SU-DHL-6 (cell line): ENCODE measurements around the gene SLC4A7.

Experiments
- H2AFZ ChIP-seq: fragments of 200-600 bp; sonication (generic); 2 replicates; pipeline ENCODE4 v1.6.1; 2014; ENCODE audit warnings: low read depth, mild to moderate bottlenecking, moderate library complexity, mixed read lengths, antibody characterized with exemption, low read length; ENCODE audit not compliant: severe bottlenecking
- H3F3A ChIP-seq: fragments of 200-600 bp; shearing (Covaris generic); 2 replicates; pipeline ENCODE4 v1.6.0; 2016; ENCODE audit warnings: antibody characterized with exemption, mild to moderate bottlenecking; ENCODE audit not compliant: insufficient read depth
- H3K27ac ChIP-seq: fragments of 200-600 bp; sonication (generic); 2 replicates; pipeline ENCODE4 v1.5.1; 2016; ENCODE audit warnings: low read depth, mild to moderate bottlenecking, low read length, moderate library complexity, mixed read lengths
- H3K27me3 ChIP-seq: fragments of 200-600 bp; sonication (generic), shearing (Covaris generic); 2 replicates; pipeline ENCODE4 v1.6.0; 2014; ENCODE audit warnings: mild to moderate bottlenecking, low read length
- H3K36me3 ChIP-seq: fragments of 200-600 bp; sonication (generic); 2 replicates; pipeline ENCODE4 v1.6.1; 2014; ENCODE audit warnings: mild to moderate bottlenecking, low read length, mixed read lengths
- H3K4me2 ChIP-seq: fragments of 300-600, 200-600 bp; shearing (Covaris generic), sonication (generic); 2 replicates; pipeline ENCODE4 v1.6.0; 2014; ENCODE audit warnings: low read length, low read depth, mild to moderate bottlenecking; ENCODE audit not compliant: poor library complexity, severe bottlenecking
- H3K4me3 ChIP-seq: fragments of 200-600 bp; sonication (generic); 2 replicates; pipeline ENCODE4 v1.5.1; 2014; ENCODE audit warnings: antibody characterized with exemption, low read length, mild to moderate bottlenecking, mixed read lengths; ENCODE audit not compliant: insufficient read depth, poor library complexity, severe bottlenecking
- H3K79me2 ChIP-seq: fragments of 200-600 bp; sonication (generic); 2 replicates; pipeline ENCODE4 v1.6.1; 2014; ENCODE audit warnings: mild to moderate bottlenecking, low read length, moderate library complexity; ENCODE audit not compliant: insufficient read depth
- H3K9ac ChIP-seq: fragments of 200-600 bp; sonication (generic); 2 replicates; pipeline ENCODE4 v1.7.0; 2014; ENCODE audit warnings: mild to moderate bottlenecking, low read length
- H3K9me2 ChIP-seq: fragments of 200-600 bp; sonication (generic); replicated peaks from 2 replicates; pipeline ENCODE4 v1.6.1; 2014; ENCODE audit warnings: low read length; ENCODE audit not compliant: insufficient read depth
- H3K9me3 ChIP-seq: fragments of 200-600 bp; sonication (generic); 2 replicates; pipeline ENCODE4 v1.6.1; 2014; ENCODE audit warnings: low read length, mixed read lengths; ENCODE audit not compliant: insufficient read depth
- H4K20me1 ChIP-seq: fragments of 200-600 bp; sonication (generic); 2 replicates; pipeline ENCODE4 v1.6.1; 2014; ENCODE audit warnings: low read depth, mild to moderate bottlenecking, antibody characterized with exemption, low read length, moderate library complexity, mixed read lengths
- CTCF ChIP-seq: fragments of 200-600 bp; sonication (generic); IDR thresholded peaks from one replicate; pipeline ENCODE4 v1.5.1; 2017; ENCODE audit warnings: antibody characterized with exemption, mild to moderate bottlenecking, low read length, moderate library complexity; ENCODE audit not compliant: insufficient read depth, poor library complexity, severe bottlenecking
- EZH2phosphoT487 ChIP-seq: fragments of 200-600 bp; sonication (generic), shearing (Covaris generic); conservative IDR thresholded peaks from 2 replicates; pipeline ENCODE4 v1.6.1; 2018; ENCODE audit warnings: mild to moderate bottlenecking, antibody characterized with exemption, low read length, moderate library complexity, mixed read lengths

Gene SLC4A7

GRCh38 chr3:27324686-27325085 is 159.5 kb downstream of the SLC4A7 start:
- no peaks in the 10 kb centered on the region for H3K27me3 ChIP-seq
- no peak overlapping the region for H3K9ac ChIP-seq
- TF ChIP-seq CTCF (no peak), EZH2phosphoT487 (no peak)
- H3K36me3 ChIP-seq, result no peaks in the 10 kb centered on the region
- no peaks in the 10 kb centered on the region for H3F3A ChIP-seq
- no peak overlapping the region for H3K4me3 ChIP-seq
- H3K9me2 ChIP-seq, result no peaks in the 10 kb centered on the region
- H3K9me3 ChIP-seq, result no peaks in the 10 kb centered on the region
- no peak overlapping the region for H3K27ac ChIP-seq
- no peak overlapping the region for H3K4me2 ChIP-seq
- H2AFZ ChIP-seq, result no peak overlapping the region
- H3K79me2 ChIP-seq, result no peaks in the 10 kb centered on the region
- H4K20me1 ChIP-seq, result no peaks in the 10 kb centered on the region

- Histone ChIP-seq H3K27ac (no peak overlapping the region), H3K9me2 (no peaks in the 10 kb centered on the region), H3F3A (no peaks in the 10 kb centered on the region), H3K4me3 (no peak overlapping the region), H3K9ac (no peak overlapping the region), H3K36me3 (no peaks in the 10 kb centered on the region), H3K9me3 (no peaks in the 10 kb centered on the region), H3K27me3 (no peaks in the 10 kb centered on the region), H3K4me2 (no peak overlapping the region), H3K79me2 (no peaks in the 10 kb centered on the region), H2AFZ (no peak overlapping the region), H4K20me1 (no peaks in the 10 kb centered on the region)
- no peak for TF ChIP-seq EZH2phosphoT487
- TF ChIP-seq CTCF, result no peak
Observed at GRCh38 chr3:27323087-27323570, 161.1 kb downstream of the SLC4A7 start.
